Mesenteric fat pad (tissue), 1 donor: ENCODE data around the gene QDPR. TPM values are rescaled to one million over a fixed set of nuclear protein-coding genes. Genes with fewer than 3 reads are reported as not detected.
"Not testable (repeated sequence)": the region's sequence is repeated elsewhere in the genome, so short reads cannot be mapped to it uniquely, and the experiment has no call there.

Experiments used
- DNase-seq: peaks from one replicate; pipeline ENCODE4 v3.0.0-alpha.2; 2020; ENCODE audit warnings: low spot score
- long read RNA-seq: library from polyadenylated mRNA; unstranded; transcript quantifications from one replicate; pipeline ENCODE4 v2.0.0, GENCODE V29; 2020
- total RNA-seq: library from RNA; stranded (reverse); fragmentation: NEBNext Ultra II Directional; extraction: Animal tissue kit (Norgen Biotek cat#: 25700); gene quantifications from one replicate; pipeline ENCODE4 v1.2.1, GENCODE V29; 2021
- donor health status: DM: yes; HTN: yes; CAD: no.

QDPR gene
- total RNA-seq, result 51.9 TPM
- long read RNA-seq, transcript QDPR-201 (7 exons, 1,648 nt), result major isoform, 199 of 246 reads
- long read RNA-seq, transcript QDPR-205 (6 exons, 1,374 nt), result minor isoform, 8 of 246 reads
- long read RNA-seq, transcript QDPR-202 (6 exons, 1,278 nt), result minor isoform, 16 of 246 reads
- long read RNA-seq, partial matches to known transcripts, result 8 of 246 reads
- long read RNA-seq, other reads (novel, unspliced or antisense), result 13 of 246 reads

- peak; percentile 92 for DNase-seq
Measured at GRCh38 chr4:17511950-17512795, at the start of gene QDPR. TSS of gene QDPR (minus strand) at chr4:17512090. CDS start at chr4:17512054, 36 bp downstream.

DNA sequence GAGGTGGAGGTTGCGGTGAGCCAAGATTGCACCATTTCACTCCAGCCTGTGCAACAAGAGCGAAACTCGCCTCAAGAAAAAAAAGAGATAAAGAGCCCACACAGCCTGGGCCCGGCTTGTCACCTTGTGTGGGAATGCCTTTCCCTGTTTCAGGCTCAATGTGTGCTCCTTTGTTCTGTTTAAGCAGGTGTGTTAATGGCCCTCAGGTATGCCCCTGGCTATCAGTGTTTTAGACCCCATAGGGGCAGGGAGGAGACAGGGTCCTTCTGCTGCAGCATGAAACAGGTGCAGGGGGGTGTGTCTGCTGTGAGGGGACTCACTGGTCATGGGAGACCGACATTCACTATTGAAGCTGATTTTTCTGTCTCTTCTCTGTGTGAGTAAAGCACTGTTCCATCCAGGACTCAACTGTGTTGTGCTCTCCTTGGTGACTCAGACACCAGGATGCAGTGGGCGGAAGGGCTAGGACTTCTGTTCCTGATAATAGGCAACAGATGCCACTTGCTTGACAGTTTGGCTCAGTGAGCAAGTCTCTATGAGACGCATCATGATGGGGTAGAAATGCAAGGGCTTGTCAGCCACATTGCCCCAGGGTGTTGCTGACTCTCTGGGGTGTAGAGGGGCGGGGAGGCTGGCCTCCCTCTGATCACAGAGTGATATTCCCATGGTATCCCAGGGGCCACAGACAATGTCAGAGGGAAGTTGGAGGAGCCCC is 49.5 kb upstream of the QDPR start:
- DNase-seq, result no peak

DNA sequence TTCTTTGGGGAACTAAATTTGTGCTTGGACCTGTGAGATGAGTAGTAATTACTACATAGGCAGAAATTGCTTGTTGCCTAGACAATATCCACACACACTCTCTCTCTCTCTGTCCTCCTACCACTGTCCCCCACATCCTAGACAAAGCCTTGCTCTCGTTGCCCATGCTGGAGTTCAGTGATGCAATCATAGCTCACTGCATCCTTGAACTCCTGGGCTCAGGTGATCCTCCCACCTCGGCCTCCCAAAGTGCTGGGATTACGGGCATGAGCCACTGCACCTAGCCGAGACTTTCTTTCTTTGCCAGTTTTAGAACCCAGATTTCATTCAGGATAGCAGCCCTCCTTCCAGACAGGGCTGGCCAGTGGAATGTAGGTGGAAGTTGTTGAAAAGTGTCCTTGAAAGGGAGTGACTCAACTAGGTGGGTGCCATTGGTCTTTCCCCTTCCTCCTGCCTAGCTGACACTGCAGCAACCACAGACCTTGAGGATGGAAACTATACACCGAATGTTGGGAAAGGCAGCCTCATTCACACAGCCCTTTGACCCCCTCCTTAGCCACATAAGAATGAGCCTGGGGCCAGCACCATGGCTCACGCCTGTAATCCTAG is 48.3 kb upstream of the QDPR start:
- DNase-seq, result no peak

- no peak for DNase-seq
Measured at GRCh38 chr4:17559709-17560048, 47.8 kb upstream of the QDPR start.

GRCh38 chr4:17558941-17559708 is 47.2 kb upstream of the QDPR start:
- DNase-seq, result no peak

DNA sequence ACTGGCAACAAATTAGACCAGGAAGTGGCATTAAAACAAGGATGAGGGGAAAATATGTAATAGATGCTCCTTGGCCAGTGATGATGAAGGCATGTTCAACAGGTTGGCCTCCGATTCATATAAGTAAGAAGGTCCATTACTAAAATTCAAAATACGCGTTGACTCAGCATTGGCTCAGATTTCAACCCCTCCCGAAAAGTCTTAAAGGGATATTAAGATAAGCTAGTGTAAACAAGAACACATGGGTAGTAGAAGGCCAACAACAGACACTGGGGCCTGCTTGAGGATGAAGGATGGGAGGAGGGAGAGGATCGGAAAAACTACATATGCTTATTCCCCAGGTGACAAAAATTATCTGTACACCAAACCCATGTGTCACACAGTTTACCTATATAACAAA is 46.0 kb upstream of the QDPR start:
- DNase-seq, result no peak

- DNase-seq, result no peak
Measured at GRCh38 chr4:17556498-17556897, 44.6 kb upstream of the QDPR start.

DNA sequence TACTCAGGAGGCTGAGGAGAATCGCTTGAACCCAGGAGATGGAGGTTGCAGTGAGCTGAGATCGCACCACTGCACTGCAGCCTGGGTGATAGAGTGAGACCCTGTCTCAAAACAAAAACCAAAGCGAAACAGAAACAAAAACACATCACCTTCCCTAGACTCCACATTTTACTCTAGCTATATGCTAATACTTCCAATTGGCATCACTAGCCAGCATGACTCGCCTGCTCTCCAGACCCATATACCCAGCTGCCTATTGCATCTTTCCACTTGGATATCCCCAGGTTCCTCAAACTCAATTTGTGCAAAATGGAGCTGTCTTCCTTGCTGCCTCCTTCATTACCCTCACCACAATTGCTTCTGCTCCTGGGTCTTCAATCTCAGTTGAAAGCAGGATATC is 42.7 kb upstream of the QDPR start:
- no peak for DNase-seq

DNA sequence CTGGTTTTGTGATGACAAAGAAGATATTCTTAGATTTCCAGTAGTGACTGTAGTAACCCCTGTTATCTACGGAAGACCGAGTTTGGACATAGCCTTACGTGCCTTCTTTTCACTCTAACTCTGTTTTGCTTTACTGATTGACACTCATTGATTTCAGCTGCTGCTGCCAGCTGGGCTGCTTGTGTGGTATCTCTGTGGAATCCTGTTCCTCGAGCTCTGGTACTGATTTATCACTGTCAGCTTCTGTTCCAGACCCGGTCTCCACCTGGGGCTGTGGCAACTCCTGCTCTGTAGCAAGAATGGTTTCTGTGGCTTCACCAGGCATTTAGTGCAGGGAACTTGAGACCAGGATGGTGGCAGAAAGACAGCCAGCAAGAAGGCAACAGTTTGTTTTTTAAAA is 40.5 kb upstream of the QDPR start:
- no peak for DNase-seq

DNA sequence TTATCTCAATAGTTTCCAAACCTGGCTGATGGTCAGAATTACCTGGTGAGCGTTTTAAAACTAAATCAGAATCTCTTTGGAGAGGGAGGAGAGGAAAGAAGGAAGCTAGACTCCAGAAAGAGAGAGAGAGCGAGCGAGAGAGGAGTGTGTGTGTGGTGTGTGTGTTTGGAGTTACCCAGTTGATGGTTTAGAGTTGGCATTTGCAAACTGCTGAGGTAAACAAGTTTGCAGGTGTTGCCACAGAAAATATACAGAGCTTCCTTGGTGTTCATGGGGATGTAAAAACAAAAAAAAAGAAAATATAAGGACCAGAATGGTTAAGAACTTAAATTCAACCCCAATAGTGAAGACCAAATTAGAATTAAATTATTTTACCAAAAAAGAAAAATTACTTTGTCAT is 38.7 kb upstream of the QDPR start:
- DNase-seq, result no peak

DNA sequence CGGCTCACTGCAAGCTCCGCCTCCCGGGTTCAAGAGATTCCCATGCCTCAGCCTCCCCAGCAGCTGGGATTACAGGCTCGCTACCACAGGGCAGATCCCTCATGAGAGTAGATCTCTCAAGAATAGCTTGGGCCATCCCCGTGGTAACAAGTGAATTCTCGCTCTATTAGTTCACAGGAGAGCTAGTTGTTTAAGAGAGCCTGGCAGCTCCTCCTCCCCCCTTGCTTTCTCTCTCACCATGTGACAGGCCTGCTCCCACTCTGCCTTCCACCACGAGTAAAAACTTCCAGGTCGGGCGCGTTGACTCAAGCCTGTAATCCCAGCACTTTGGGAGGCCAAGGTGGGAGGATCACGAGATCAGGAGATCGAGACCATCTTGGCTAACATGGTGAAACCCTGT is 34.8 kb upstream of the QDPR start:
- DNase-seq, result no peak

DNA sequence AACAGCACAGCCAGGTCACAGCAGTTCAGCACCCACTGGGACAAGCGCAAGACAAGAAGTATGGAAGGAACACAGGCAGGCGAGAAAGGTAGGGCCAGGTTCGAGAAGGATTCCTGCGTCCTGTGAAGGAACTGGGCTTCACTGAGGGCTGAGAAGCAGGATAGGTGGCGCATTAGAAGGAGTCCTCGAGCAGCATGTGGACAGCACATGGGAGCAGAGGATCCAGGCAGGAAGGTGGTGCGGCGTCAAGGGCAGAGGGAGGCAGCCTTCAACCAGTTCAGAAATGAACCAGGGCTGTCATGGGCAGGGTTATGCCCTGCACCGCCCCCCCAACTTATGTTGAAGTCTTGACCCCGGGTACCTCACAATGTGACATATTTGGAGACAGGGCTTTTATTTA is 34.3 kb upstream of the QDPR start:
- no peak for DNase-seq

DNA sequence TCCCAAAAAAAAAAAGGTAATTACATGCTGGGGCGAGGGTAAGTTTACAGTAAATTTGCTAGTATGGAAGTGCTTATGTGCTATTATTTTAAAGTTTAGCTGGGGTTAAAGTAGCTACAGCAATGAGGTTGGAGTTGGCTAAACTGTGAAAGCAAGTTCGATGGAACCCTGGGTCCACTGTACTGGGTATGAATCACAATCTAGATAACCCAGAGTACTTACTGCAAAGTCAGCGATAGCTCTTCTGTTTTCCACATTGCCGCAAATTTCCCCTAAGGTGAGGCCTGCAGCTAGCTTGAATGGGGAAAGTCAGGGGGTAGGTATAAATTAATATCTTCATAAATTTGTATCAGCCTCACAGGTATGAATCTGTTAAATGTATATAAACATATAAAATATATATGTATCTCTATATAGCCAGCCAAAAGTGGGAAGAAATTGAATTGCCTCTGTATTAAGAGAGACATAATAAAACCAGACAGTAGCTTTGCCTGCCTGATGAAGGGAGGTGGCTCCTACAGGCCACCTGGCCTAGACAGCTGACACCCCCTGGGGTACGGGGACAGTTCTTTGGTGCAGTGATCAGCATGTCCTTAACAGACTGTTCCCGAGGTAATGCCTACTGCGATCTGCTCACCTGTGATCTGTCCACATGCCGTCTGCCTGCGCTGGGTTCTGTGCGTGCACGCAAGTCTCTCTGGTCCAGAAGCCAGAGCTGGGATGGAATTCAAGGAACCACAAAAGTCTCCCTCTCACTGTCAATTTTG is 33.7 kb upstream of the QDPR start:
- DNase-seq, result no peak

- DNase-seq, result no peak
Measured at GRCh38 chr4:17544831-17545234, 32.9 kb upstream of the QDPR start.

DNA sequence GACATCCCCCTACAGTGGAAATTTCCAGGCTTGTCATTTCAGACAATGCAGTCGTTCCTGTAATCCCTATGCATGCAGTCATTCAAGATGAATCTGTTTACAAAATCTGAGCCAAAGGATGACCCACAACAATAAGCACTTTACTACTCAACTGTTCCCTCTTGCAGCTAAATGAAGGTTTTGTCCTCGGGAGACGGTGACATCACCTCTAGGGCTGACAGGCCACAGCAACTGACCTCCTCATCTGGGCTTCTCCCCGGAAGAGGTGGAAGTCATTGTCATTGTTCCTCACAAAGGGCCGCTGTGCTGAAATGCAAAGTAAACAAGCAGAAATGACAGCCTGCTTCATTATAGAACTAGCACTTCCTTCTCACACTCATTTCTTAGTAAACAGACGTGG is 32.3 kb upstream of the QDPR start:
- DNase-seq, result no peak

- not testable (repeated sequence) for DNase-seq
Measured at GRCh38 chr4:17537060-17537459, 25.2 kb upstream of the QDPR start.

DNA sequence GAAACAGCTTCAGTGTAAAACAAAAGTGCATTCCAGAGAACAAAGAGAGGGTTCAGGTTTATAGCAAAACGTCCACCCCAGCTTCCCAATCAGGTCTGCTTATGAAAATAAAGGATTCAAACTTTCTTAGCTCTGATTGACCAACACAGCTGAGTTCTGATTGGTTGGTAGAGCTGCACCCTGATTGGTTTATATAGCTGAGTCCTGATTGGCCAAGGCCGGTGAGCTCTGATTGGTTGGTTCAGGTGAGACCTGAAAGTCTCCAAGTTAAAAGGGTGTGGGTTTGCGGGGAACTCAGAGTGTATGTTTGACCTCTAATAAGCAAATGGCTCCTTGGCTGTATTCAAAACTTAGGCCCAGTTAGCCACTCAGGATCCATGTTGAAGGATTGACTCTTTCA is 24.0 kb upstream of the QDPR start:
- no peak for DNase-seq

GRCh38 chr4:17535242-17535641 is 23.4 kb upstream of the QDPR start:
- no peak for DNase-seq

GRCh38 chr4:17534705-17535104 is 22.8 kb upstream of the QDPR start:
- DNase-seq, result no peak

DNA sequence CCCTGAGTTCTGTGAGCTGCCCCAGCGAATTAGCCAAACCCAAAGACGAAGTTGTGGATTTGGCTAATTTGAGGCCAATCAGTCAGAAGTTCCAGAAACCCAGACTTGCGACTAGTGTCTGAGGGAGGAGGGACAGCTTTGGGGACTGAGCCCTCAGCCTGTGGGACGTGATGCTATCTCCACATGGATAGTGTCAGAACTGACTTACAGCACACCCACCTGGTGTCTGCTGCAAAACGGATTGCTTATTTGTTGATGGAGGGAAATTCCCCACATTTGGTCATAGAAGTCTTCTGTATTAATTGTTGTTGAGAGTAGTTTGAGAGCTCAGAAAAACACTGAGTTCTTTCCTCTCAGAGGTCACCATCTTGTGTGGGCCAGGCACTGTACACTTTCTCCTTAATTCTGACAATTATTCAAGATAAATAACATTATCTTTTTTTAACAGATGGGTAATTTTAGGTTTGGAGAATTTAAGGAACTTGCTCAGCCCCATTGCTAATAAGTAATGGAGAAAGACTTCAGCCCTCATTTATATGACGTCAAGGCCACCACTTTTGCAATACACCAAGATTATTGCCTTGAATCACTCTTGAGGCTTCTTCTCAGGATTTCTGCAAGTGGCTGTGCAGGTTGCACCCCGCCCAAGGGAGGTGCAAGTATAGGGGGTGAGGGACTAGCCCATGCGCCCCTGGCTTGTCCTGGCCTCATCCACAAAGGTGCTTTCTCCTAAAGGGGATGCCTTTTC is 19.8 kb upstream of the QDPR start:
- no peak for DNase-seq
